ENCODE results near the gene RHOBTB3. TPM values are rescaled to one million over a fixed set of nuclear protein-coding genes. Genes with fewer than 3 reads are reported as not detected.
"Not testable (repeated sequence)": the region's sequence is repeated elsewhere in the genome, so short reads cannot be mapped to it uniquely, and the experiment has no call there.

RHOBTB3 gene
- total RNA-seq, 1 donor from 2014 or later, result 79.7 TPM

DNA sequence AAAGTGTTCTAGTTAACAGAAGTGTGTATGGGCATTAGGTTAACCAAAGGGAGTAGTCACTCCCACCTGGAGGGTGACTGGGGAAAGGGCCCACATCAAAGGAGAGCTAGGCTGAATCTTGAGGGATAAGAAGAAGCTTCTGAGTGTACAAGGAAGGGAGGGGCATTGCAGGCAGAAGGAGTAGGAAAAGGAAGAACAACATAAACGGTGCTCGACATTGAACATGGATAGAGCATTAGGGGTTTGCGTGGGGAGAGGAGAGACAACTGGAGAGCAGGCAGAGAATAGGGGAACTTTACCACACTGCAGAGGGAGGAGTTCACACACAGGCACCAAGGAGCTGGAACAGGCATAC, 96.7 kb downstream of the RHOBTB3 start:
- H3K27me3 ChIP-seq (ENCODE audit: low read depth), result no peaks in the 10 kb centered on the region
- intact Hi-C loops (cut with micrococcal nuclease), result no loop called here
- no peaks in the 10 kb centered on the region for H3K9me3 ChIP-seq (replicated peaks)
- peaks cover 20% of the 10 kb centered on the region for H3K4me1 ChIP-seq
- H3K4me3 ChIP-seq, result no peak overlapping the region
- H3K27ac ChIP-seq (replicated peaks), result no peak overlapping the region
- TF ChIP-seq, protein P1, sequence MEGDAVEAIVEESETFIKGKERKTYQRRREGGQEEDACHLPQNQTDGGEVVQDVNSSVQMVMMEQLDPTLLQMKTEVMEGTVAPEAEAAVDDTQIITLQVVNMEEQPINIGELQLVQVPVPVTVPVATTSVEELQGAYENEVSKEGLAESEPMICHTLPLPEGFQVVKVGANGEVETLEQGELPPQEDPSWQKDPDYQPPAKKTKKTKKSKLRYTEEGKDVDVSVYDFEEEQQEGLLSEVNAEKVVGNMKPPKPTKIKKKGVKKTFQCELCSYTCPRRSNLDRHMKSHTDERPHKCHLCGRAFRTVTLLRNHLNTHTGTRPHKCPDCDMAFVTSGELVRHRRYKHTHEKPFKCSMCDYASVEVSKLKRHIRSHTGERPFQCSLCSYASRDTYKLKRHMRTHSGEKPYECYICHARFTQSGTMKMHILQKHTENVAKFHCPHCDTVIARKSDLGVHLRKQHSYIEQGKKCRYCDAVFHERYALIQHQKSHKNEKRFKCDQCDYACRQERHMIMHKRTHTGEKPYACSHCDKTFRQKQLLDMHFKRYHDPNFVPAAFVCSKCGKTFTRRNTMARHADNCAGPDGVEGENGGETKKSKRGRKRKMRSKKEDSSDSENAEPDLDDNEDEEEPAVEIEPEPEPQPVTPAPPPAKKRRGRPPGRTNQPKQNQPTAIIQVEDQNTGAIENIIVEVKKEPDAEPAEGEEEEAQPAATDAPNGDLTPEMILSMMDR (IDR thresholded peaks at IDR 0.05; ENCODE audit: borderline replicate concordance), result no peak
- H3K36me3 ChIP-seq, result no peaks in the 10 kb centered on the region
- no peak for DNase-seq

DNA sequence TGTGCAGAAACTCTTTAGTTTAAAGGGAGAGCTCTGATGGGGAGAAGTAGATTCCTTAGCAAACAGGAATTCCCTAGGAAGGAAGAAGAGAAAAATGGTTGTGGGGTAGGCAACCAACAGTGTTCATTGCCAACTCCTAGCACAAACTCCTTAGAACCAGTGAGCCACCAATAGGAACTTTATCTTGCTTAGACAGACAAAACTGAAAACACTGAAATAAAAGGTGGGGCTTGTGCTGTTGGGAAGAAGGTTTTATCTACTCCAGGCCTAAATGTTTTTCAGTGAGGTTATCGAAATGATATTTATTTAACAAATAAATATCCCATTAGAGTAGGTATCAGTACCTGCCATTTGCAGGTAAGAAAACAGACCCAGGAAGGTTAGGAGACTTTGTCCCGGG, 99.1 kb downstream of the RHOBTB3 start:
- Histone ChIP-seq H3K36me3 (no peaks in the 10 kb centered on the region), H3K27ac (replicated peaks) (no peak overlapping the region), H3K4me3 (no peak overlapping the region), H3K9me3 (replicated peaks) (no peaks in the 10 kb centered on the region), H3K27me3 (ENCODE audit: low read depth) (no peaks in the 10 kb centered on the region), H3K4me1 (peaks cover 18% of the 10 kb centered on the region)
- intact Hi-C loops (cut with micrococcal nuclease), result no loop called here
- TF ChIP-seq, protein P1 (IDR thresholded peaks at IDR 0.05; ENCODE audit: borderline replicate concordance), result no peak
- no peak for DNase-seq

DNA sequence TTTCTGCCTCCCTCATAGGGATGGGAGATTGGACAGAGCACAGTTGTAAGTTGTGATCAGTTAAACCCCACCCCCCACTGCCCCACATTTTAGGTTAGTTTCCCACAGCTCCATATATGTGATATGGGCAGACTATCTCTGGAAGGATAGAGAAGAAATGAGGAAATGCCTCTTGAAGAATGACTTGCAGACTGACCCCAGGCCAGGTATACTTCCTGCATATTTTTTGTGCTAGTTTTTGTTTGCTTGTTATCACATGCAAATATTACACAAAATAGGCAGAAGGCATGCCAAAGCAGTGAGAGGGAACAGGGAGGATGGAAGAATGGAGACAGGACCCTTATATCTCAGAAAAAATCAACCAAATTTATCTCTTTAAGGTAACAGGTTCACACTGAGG, 101.5 kb downstream of the RHOBTB3 start:
- H3K27me3 ChIP-seq (ENCODE audit: low read depth), result no peaks in the 10 kb centered on the region

DNA sequence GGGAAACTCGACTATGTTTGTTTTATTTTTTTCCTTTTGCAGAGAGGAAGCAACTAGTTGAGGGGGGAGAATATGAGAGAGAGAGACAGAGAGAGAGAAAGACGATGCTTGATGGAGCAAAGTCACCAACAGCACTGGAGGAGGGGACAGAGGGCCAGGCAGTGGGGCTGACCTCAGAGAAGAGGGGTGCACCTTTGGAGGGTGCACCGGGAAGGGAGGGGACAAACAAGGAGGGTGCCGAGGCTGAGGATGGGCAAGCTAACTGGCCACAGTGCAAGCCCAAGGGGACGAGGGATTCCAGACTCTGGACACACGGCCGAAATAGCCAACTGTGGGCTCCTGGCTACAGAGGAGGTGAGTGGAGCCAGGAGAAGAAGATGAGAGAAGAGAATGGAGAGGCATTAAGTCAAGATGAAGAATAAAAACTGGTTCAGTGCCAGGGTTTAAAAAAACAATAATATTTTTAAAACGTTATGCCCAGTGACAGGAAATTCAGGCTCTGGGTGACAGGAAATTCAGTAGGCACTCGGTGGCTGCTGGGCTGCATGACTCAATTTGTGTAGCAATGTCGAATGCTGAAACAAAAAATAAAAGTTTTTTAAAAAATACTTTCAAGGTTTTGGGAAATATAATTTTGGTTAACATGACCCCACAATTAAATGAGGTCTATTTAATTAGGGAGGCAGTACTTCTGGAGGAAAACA, 104.7 kb downstream of the RHOBTB3 start:
- TF ChIP-seq, protein P1 (IDR thresholded peaks at IDR 0.05; ENCODE audit: borderline replicate concordance), result no peak
- peak overlapping the region; percentile 95 for H3K27ac ChIP-seq (replicated peaks)
- no peaks in the 10 kb centered on the region for H3K9me3 ChIP-seq (replicated peaks)
- H3K4me1 ChIP-seq, result peaks cover 36% of the 10 kb centered on the region
- H3K4me3 ChIP-seq, result peak overlapping the region; percentile 76
- no peaks in the 10 kb centered on the region for H3K27me3 ChIP-seq (ENCODE audit: low read depth)
- no peak for DNase-seq
- intact Hi-C loops (cut with micrococcal nuclease), result no loop called here
- no peaks in the 10 kb centered on the region for H3K36me3 ChIP-seq

More for the DNA sequence above, 101.5 kb downstream of the RHOBTB3 start:
- H3K4me3 ChIP-seq, result no peak overlapping the region
- intact Hi-C loops (cut with micrococcal nuclease), result no loop called here
- TF ChIP-seq, protein P1 (IDR thresholded peaks at IDR 0.05; ENCODE audit: borderline replicate concordance), result no peak
- no peak for DNase-seq
- no peaks in the 10 kb centered on the region for H3K9me3 ChIP-seq (replicated peaks)
- H3K27ac ChIP-seq (replicated peaks), result no peak overlapping the region
- no peaks in the 10 kb centered on the region for H3K36me3 ChIP-seq
- peaks cover 36% of the 10 kb centered on the region for H3K4me1 ChIP-seq

DNA sequence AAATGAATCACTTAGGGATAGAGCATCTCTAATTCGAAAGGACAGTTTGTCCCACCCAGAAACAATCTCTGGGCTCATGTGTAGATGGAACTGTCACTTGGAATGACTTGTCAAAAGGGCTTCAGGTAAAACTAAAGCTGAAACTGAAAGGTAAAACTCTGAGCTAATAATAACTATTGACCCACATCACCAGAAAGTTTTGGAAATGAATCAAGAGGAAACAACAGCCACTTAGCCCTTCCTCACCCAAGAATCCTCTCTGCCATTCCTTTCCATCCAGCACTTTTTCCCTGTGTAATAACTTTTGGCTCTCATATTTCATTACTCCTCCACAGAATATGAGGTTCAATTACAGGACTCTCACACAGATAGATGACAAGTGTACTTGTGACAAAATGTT, 105.4 kb downstream of the RHOBTB3 start:
- no peak overlapping the region for H3K4me3 ChIP-seq
- H3K27me3 ChIP-seq (ENCODE audit: low read depth), result no peaks in the 10 kb centered on the region
- no peak for DNase-seq
- H3K36me3 ChIP-seq, result no peaks in the 10 kb centered on the region
- intact Hi-C loops (cut with micrococcal nuclease), result no loop called here
- no peaks in the 10 kb centered on the region for H3K9me3 ChIP-seq (replicated peaks)
- peaks cover 41% of the 10 kb centered on the region for H3K4me1 ChIP-seq
- H3K27ac ChIP-seq (replicated peaks), result peak overlapping the region; percentile 95
- TF ChIP-seq, protein P1 (IDR thresholded peaks at IDR 0.05; ENCODE audit: borderline replicate concordance), result no peak

DNA sequence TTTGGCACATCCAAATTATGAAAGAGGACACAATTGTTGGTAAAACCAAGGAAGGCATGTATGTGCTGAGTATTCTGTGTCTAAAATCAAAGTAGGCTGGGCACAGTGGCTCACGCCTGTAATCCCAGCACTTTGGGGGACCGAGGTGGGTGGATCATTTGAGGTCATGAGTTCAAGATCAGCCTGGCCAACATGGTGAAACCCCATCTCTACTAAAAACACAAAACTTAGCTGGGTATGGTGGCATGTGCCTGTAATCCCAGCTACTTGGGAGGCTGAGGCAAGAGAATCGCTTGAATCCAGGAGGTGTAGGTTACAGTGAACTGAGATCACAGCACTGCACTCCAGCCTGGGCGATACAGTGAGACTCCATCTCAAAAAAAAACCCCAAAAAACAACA, 105.8 kb downstream of the RHOBTB3 start:
- DNase-seq; H3K9me3 ChIP-seq (replicated peaks); H3K36me3 ChIP-seq; H3K4me3 ChIP-seq; intact Hi-C loops (cut with micrococcal nuclease); H3K27me3 ChIP-seq (ENCODE audit: low read depth): not testable (repeated sequence)
- H3K4me1 ChIP-seq, result peaks cover 42% of the 10 kb centered on the region
- H3K27ac ChIP-seq (replicated peaks), result peak overlapping the region; percentile 95

Measured in left ventricle myocardium inferior (tissue), 1 donor.